ENCODE data around the gene HOXD9.

Gene HOXD9

DNA sequence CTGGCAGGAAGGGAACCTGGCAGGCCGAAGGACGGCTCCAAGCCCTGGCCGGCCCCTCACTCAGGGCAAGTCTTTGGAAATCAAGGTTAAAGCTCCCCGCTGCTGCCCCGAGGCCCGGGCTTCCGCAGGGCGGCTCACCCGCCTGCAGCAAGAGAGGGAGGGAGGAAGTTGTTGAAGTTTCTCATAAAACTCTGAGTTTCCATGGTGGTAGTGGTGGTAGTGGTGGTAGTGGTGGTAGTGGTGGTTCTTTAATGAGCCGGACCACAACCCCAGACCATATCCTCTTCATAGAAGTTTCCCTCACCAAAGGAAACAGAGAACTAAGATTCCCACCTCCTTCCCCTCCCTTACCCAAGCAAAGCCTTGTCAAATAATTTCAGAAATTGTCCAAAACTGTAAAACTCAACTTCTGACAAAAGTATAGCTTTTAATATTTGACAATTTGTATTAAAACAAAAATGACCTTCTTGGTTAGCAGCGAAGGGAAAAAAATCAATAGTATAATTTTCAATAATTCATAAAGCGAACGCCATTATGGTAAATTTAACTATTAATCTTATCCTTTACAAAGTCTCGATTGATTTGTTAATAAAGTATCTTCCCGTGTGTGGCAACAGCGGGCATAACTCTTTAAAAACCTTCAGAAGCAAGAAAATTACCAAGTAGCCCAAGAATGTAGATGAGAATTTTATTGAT is 7.4 kb upstream of the HOXD9 start:
- Histone ChIP-seq H2AFZ (ENCODE audit: low read depth, low read length) (no peak overlapping the region), H3K9ac (ENCODE audit: low read length) (no peak overlapping the region), H3K27ac (ENCODE audit: low read length) (no peak overlapping the region), H3K36me3 (replicated peaks; ENCODE audit: low read depth, low read length) (no peaks in the 10 kb centered on the region), H3K4me3 (ENCODE audit: low read length) (no peak overlapping the region), H3K79me2 (ENCODE audit: low read length) (no peaks in the 10 kb centered on the region), H3K4me2 (ENCODE audit: low read length) (no peak overlapping the region), H3K4me1 (ENCODE audit: low read length) (peaks cover 8% of the 10 kb centered on the region), H3K9me3 (ENCODE audit: insufficient read depth, low read length) (no peaks in the 10 kb centered on the region), H3K27me3 (ENCODE audit: low read depth, low read length) (no peaks in the 10 kb centered on the region), H4K20me1 (ENCODE audit: insufficient read depth, low read length) (no peaks in the 10 kb centered on the region)
- TF ChIP-seq EZH2phosphoT487 (IDR thresholded peaks at IDR 0.05; ENCODE audit: low read depth) = no peak
- TF ChIP-seq, protein P1, sequence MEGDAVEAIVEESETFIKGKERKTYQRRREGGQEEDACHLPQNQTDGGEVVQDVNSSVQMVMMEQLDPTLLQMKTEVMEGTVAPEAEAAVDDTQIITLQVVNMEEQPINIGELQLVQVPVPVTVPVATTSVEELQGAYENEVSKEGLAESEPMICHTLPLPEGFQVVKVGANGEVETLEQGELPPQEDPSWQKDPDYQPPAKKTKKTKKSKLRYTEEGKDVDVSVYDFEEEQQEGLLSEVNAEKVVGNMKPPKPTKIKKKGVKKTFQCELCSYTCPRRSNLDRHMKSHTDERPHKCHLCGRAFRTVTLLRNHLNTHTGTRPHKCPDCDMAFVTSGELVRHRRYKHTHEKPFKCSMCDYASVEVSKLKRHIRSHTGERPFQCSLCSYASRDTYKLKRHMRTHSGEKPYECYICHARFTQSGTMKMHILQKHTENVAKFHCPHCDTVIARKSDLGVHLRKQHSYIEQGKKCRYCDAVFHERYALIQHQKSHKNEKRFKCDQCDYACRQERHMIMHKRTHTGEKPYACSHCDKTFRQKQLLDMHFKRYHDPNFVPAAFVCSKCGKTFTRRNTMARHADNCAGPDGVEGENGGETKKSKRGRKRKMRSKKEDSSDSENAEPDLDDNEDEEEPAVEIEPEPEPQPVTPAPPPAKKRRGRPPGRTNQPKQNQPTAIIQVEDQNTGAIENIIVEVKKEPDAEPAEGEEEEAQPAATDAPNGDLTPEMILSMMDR (IDR thresholded peaks at IDR 0.05; ENCODE audit: low read depth, low read length) = no peak

DNA sequence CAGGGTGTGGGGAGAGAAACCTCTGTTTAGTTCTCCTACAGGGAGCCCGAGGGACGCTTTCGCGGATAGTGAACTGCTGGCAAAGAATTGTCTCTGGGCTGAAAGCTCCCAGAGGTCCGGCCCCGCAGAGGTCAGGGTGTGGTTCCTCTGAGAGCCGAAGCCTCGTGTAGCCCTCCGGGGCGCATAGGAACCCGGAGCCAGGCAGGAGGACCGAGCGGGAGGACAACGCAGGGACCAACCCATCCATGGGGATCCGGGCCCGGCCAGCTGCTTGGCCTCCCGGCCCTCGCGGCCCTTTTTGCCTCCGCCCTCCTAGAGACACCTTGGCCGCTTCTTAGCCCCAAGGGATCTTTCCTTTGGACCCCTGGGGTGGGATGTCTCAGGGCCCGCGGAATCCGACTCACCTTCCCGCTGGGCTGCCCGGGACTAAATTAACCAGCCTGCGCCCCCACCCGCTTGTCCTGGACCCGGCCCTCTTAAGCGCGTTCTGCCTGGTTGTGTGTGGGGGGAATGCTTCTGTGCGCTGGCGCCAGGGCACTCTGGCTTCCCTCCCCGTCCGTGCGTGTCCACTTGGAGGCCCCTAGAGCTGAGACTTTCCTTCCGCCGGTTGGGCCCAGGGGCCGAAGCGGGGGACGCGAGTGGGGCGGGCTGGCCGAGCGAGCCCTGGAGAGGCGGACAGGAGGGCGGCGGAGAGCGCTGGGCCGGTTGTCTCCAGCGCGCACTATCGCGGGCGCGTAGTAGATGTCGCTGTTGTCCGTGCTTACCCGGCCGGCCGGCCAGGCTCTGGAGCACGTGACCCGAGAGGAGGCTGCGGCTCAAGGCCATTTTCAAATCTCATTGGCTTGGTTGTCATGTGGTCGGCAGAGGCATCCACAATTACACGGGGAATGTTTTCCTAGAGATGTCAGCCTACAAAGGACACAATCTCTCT is 6.4 kb upstream of the HOXD9 start, which contains the start of gene HOXD10:
Gene HOXD10, plus strand, starts transcription at position 896 of the 931 bp plus-strand sequence. CDS start 56 bp downstream, outside the sequence.
- Histone ChIP-seq H3K27me3 (ENCODE audit: low read depth, low read length) (no peaks in the 10 kb centered on the region), H3K36me3 (replicated peaks; ENCODE audit: low read depth, low read length) (no peaks in the 10 kb centered on the region), H3K4me3 (ENCODE audit: low read length) (no peak within 1 kb of the TSS), H4K20me1 (ENCODE audit: insufficient read depth, low read length) (no peaks in the 10 kb centered on the region), H3K79me2 (ENCODE audit: low read length) (no peaks in the 10 kb centered on the region), H3K9me3 (ENCODE audit: insufficient read depth, low read length) (no peaks in the 10 kb centered on the region), H2AFZ (ENCODE audit: low read depth, low read length) (no peak within 1 kb of the TSS), H3K4me2 (ENCODE audit: low read length) (no peak within 1 kb of the TSS), H3K4me1 (ENCODE audit: low read length) (no peaks in the 10 kb centered on the region), H3K9ac (ENCODE audit: low read length) (no peak within 1 kb of the TSS), H3K27ac (ENCODE audit: low read length) (no peak within 1 kb of the TSS)
- TF ChIP-seq, protein P1 (IDR thresholded peaks at IDR 0.05; ENCODE audit: low read depth, low read length) = no peak
- no peak for TF ChIP-seq EZH2phosphoT487 (IDR thresholded peaks at IDR 0.05; ENCODE audit: low read depth)

DNA sequence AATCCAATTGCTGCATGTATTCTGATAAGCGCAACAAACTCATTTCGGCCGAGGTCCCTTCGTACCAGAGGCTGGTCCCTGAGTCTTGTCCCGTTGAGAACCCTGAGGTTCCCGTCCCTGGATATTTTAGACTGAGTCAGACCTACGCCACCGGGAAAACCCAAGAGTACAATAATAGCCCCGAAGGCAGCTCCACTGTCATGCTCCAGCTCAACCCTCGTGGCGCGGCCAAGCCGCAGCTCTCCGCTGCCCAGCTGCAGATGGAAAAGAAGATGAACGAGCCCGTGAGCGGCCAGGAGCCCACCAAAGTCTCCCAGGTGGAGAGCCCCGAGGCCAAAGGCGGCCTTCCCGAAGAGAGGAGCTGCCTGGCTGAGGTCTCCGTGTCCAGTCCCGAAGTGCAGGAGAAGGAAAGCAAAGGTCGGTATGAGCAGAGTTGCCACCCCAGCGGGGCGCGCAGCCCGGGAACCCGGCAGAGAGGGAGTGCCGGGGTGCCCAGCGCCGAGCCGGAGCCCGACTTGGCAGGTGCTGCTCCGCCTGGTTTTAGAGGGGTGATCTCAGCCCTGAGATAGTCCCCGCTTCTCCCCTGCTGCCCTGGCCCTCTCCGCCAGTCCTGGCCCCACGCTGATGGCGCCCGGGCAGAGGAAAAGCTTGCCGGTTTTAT is 5.2 kb upstream of the HOXD9 start:
- Histone ChIP-seq H3K27ac (ENCODE audit: low read length) (no peak overlapping the region), H3K79me2 (ENCODE audit: low read length) (no peaks in the 10 kb centered on the region), H2AFZ (ENCODE audit: low read depth, low read length) (no peak overlapping the region), H3K9ac (ENCODE audit: low read length) (no peak overlapping the region), H4K20me1 (ENCODE audit: insufficient read depth, low read length) (no peaks in the 10 kb centered on the region), H3K36me3 (replicated peaks; ENCODE audit: low read depth, low read length) (no peaks in the 10 kb centered on the region), H3K4me2 (ENCODE audit: low read length) (no peak overlapping the region), H3K4me3 (ENCODE audit: low read length) (no peak overlapping the region), H3K9me3 (ENCODE audit: insufficient read depth, low read length) (no peaks in the 10 kb centered on the region), H3K27me3 (ENCODE audit: low read depth, low read length) (no peaks in the 10 kb centered on the region), H3K4me1 (ENCODE audit: low read length) (no peaks in the 10 kb centered on the region)
- no peak for TF ChIP-seq EZH2phosphoT487 (IDR thresholded peaks at IDR 0.05; ENCODE audit: low read depth)
- TF ChIP-seq, protein P1 (IDR thresholded peaks at IDR 0.05; ENCODE audit: low read depth, low read length) = no peak
